EL (cell line): ENCODE data around the gene HEATR1.
"Not testable (repeated sequence)": the region's sequence is repeated elsewhere in the genome, so short reads cannot be mapped to it uniquely, and the experiment has no call there.

Experiments
- DNase-seq: peaks from one replicate; pipeline ENCODE4 v3.0.0-alpha.2; 2016

HEATR1 gene

DNA sequence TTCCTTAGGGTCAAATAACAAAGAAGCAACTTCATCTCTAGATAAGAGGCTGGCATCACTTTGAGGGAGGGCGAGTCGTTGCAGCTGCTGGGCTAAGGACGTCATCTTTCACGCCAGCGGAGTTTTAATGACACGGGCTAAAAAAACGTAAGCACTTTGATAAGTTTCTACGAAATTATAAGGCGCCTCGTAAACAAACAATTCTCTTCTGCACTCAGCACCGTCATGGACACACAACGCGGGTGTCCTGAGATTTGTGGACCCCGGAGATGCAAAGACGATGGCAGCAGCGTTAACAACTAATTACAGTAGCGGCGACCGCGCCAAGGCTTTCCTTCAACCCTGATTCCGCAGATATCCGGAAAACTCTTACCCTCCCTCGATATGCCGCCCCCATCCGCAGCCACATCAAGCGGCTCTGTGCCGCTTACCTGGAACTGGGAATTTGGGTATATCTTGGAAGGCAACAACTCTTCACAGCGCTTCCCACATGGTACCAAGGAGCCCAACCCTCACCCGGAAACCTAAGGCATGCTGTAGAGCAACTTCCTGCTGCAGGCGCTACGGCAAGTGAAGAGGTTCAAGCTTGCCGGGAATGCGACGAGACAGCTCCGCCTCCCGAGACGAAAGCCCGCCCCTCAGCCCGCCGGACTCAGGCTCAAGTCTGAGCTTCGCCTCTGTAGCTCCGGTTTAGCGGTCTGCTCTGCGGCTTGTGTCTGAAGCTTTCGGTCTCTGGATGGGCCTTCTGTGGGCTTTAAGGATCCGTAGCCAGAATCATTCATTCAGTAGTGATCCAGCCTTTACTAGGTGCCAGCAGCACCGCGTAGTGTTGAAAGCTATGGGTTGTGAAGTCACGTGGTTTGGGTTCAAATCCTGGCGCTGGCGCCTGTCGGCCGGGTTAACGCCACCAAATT is at the start of gene HEATR1:
HEATR1 (minus strand) TSS at position 526 of the 914 bp plus-strand sequence; CDS start at position 105, 421 bp downstream.
- peak; percentile 95 for DNase-seq

- DNase-seq, result no peak
Measured at GRCh38 chr1:236645016-236645680, 40.8 kb upstream of the HEATR1 start.

DNA sequence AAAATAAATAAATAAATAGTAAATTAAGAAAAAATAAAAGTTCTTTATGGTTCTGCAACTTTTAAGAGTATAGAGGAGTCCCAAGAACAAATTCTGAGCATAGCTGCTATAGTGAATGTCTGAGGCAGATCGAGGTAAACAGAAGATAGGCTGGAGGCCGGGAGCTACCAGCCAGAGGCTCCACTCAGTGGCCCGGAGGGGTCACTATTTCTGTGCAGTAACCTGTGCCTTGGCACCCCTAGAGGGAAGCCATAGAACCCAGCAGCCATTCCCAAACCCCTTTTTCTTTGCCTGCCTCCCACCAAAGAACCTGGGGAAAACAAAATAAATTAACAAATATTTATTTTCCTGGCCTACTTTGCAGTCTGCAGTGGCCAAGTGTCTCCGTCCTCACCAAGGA is 38.4 kb upstream of the HEATR1 start:
- DNase-seq, result no peak

GRCh38 chr1:236639686-236640085 is 35.4 kb upstream of the HEATR1 start:
- no peak for DNase-seq

GRCh38 chr1:236638945-236639344 is 34.6 kb upstream of the HEATR1 start:
- DNase-seq, result no peak

- DNase-seq, result no peak
Measured at GRCh38 chr1:236636017-236636416, 31.7 kb upstream of the HEATR1 start.

- no peak for DNase-seq
Measured at GRCh38 chr1:236627727-236628408, 23.6 kb upstream of the HEATR1 start.

- DNase-seq, result peak; percentile 27
Measured at GRCh38 chr1:236623371-236624166, 19.3 kb upstream of the HEATR1 start.

DNA sequence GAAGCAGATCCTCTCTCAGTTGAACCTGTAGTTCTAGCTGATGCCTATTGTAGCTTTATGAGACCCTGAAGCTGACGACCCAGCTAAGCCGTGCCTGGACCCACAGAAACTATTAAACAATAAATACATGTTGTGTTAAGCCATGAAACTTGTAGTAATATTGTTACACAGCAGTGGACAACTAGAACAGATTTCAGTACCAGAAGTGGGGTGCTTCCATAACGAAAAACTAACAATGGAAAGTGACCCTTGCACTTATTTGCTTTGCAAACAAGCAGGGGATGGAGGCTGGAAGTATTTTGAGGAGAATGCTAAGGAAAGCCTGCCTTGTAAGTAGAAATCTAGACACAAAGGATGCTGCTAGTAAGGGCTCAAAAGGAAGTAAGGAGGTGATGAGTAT is 18.1 kb upstream of the HEATR1 start:
- DNase-seq, result no peak

DNA sequence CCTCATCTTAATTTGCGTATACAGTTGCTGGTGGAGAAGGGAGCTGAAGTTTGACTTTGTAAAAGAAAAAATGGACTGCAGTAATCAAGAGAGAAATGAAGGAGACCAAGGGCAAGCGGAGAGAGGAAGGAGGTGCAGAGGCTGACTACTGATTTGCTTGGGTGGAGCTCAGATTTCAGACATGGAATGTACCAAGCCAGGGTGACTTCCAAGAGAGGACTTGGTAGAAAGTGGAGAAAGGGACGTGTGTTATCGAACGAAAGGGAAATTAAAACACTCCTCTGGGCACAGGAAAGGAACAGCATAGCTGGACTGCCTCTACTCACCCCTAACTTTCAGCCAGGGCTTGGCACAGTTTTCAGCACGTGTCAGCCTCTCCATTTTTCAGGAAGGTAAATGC is 15.1 kb upstream of the HEATR1 start:
- DNase-seq, result peak; percentile 9

DNA sequence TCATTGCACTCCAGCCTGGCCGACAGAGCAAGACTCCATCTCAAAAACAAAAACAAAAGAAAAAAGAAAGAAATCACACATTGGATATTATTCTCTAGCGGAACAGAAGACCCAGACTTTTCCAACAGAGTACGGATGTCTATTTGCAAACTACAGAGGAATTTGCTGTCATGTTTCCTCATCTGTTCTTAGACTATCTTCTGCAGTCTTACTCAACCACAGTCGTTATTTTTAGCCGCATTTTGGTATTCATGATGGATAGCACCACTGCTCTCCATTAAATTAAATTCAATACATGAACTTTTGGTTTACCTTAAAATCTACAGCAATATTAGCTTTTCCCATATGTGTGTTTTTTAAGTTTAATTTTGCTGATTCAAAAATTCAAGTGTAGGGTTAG is 14.2 kb upstream of the HEATR1 start:
- DNase-seq, result no peak

- no peak for DNase-seq
Measured at GRCh38 chr1:236615399-236616148, 11.3 kb upstream of the HEATR1 start.

DNA sequence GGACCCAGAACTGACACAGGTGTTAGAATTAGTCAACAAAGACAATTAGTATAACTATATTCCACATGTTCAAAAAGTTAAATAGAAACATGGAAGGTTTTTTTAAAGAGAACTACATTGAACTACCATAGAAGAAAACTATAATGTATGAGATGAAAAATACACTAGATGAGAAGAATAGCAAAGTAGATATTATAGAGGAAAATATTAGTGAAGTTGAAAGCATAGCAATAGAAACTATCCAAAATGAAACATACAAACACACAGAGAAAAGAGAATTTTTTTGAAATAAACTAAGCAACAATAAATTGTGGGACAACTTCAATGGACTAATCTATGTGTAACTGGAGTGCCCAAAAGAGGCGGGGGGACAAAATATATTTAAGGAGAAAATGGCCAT is 8.0 kb upstream of the HEATR1 start:
- no peak for DNase-seq

GRCh38 chr1:236608930-236609726 is 4.8 kb upstream of the HEATR1 start:
- DNase-seq, result peak; percentile 68

DNA sequence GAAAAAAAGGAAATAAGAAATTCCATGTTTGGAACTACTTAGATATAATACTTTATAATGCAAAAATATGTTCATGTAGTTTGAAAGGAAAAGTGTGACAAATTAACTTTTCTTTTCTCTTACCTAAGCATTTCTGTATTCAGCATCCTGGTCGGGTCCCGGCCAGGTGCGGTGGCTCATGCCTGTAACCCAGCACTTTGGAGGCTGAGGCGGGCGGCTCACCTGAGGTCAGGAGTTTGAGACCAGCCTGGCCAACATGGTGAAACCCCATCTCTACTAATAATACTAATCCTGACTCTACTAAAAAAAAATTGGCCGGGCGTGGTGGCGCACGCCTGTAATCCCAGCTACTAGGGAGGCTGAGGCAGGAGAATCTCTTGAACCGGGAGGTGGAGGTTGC is 3.3 kb upstream of the HEATR1 start:
- DNase-seq, result not testable (repeated sequence)

GRCh38 chr1:236604905-236605806 is 840 bp upstream of the HEATR1 start:
- no peak for DNase-seq

DNA sequence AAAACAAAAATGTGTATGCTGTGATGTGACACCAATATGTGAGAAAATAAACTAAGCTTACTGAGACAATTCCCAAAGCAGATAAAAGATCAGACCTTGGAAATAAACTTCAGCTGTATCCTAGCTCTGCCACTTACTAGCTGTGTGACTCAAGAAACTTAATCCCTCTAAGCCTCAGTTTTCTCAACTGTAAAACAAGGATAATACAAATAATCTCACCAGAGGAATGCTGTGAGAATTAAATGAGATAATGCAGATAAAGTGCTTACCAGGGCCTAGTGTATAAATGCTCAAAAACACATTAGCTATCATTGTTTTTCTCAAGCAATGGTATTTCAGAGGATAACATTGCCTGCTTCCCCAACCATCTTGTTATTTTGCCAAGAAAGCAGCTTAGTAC is 2.1 kb downstream of the HEATR1 start:
- DNase-seq, result no peak

- no peak for DNase-seq
Measured at GRCh38 chr1:236590553-236591150, 13.7 kb downstream of the HEATR1 start.

GRCh38 chr1:236589531-236589930 is 14.8 kb downstream of the HEATR1 start:
- DNase-seq, result no peak

- DNase-seq, result no peak
Measured at GRCh38 chr1:236581528-236581927, 22.8 kb downstream of the HEATR1 start.
